ENCODE measurements around the gene PTGER2.

DNA sequence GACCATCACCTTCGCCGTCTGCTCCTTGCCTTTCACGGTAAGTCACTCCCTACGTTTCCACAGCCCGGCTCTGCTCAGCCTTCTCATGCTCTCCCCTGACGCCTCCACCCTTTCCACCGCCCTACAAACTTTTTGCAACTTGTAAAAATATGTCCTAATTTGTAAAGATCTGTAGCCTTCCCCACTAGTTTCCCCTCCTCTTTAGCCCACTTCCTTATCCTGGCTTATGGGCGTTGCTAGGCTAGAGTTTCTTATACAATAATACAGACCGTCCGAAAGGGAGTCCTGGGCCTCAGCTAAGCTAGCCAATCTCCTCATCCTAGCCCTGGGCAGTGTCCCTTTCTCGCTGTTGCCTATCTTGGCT lies 1.2 kb downstream of the PTGER2 start:
- TF ChIP-seq, protein P1, sequence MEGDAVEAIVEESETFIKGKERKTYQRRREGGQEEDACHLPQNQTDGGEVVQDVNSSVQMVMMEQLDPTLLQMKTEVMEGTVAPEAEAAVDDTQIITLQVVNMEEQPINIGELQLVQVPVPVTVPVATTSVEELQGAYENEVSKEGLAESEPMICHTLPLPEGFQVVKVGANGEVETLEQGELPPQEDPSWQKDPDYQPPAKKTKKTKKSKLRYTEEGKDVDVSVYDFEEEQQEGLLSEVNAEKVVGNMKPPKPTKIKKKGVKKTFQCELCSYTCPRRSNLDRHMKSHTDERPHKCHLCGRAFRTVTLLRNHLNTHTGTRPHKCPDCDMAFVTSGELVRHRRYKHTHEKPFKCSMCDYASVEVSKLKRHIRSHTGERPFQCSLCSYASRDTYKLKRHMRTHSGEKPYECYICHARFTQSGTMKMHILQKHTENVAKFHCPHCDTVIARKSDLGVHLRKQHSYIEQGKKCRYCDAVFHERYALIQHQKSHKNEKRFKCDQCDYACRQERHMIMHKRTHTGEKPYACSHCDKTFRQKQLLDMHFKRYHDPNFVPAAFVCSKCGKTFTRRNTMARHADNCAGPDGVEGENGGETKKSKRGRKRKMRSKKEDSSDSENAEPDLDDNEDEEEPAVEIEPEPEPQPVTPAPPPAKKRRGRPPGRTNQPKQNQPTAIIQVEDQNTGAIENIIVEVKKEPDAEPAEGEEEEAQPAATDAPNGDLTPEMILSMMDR (IDR thresholded peaks at IDR 0.05): no peak
- TF ChIP-seq POLR2A (IDR thresholded peaks at IDR 0.05): no peak
